ENCODE results near the gene CTDP1. TPM values are rescaled to one million over a fixed set of nuclear protein-coding genes. Genes with fewer than 3 reads are reported as not detected.

Gene CTDP1
- total and polyA plus RNA-seq, 9 of the 15 experiments (the other 6 are each of a cell fraction or from before 2014, with no cell fraction given): 0.07 to 19.2 (median 4.0) TPM

DNA sequence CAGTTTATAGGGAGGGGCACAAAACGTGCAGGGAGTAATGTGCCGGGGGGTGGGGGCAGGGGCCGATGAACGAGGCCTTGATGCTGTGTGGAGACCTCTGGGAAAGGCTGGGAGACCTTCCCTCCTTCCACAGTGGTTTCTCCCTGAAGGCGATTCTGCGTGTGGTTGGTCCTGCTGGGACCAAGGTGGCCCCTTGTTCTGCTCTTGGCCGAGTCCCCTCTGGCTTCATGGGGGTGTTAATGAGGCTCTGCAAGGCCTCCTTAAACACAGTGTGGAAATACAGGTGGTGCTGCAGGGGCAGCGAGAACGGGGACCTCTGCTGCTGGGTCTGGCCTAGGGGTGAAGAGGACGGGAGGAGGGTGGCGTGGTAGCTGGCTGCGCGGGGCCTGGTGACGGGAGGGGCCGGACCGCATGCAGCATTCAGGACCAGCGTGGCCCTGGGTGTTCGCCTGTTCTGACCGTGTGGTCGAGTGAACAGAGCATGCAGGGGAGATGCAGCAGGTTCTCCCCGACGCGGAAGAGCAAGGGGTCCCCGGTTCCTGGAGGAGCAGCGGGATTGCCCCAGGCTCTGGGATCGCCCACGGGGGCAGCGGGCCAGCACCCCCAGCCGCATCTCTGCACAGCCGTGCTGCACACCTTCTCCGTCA is 76.0 kb downstream of the CTDP1 start:
- Histone ChIP-seq H3K9me3 (replicated peaks; ENCODE audit: control insufficient read depth, insufficient read depth, low read depth, low read length) (no peaks in the 10 kb centered on the region), H4K20me1 (replicated peaks; ENCODE audit: control insufficient read depth, insufficient read depth, low read length) (no peaks in the 10 kb centered on the region), H3K27ac (ENCODE audit: extremely low read depth, low read depth, low read length) (no peak overlapping the region), H3K4me3 (no peak overlapping the region), H3K27me3 (ENCODE audit: control insufficient read depth in 2 of 2, insufficient read depth in 2 of 2, low read length in 2 of 2) (no peaks in the 10 kb centered on the region), H3K9ac (ENCODE audit: insufficient read depth in 1 of 2, low read depth in 2 of 2, low read length in 2 of 2) (no peak overlapping the region), H3K9me1 (ENCODE audit: control insufficient read depth, insufficient read depth, low read length) (no peaks in the 10 kb centered on the region), H2AFZ (ENCODE audit: low read depth, low read length) (no peak overlapping the region), H3K36me3 (ENCODE audit: control insufficient read depth, insufficient read depth, low read length) (peaks cover 12% of the 10 kb centered on the region; the same call in 1 of the 3 replicates), H3K4me2 (ENCODE audit: insufficient read depth, low read length) (no peak overlapping the region), H3K4me1 (replicated peaks in 1 of 2; ENCODE audit: control insufficient read depth in 2 of 2, insufficient read depth in 2 of 2, low read length in 2 of 2) (no peaks in the 10 kb centered on the region), H3K79me2 (ENCODE audit: control insufficient read depth, insufficient read depth, low read length) (no peaks in the 10 kb centered on the region)
- no peak for FAIRE-seq
- in situ Hi-C loops (cut with MboI): no loop called here
- WGBS (ENCODE audit: insufficient coverage, low coverage, missing lambda C conversion rate): 92% methylated on average over 9 of the region's 31 CpGs
- POLR2A ChIA-PET: no interaction called here
- intact Hi-C loops (cut with micrococcal nuclease): no loop called here
- no peak for ATAC-seq
- DNase-seq (ENCODE audit: extremely low read depth in 1 of 4, low spot score in 3 of 4): no peak
- no TSS peak for BruUV-seq (replicated peaks)
- CTCF ChIA-PET (ENCODE audit: low intra/inter-chr PET ratio): no interaction called here
- TF ChIP-seq L3MBTL2 (IDR thresholded peaks at IDR 0.05): no peak
- no peak for TF ChIP-seq ZNF165 (CRISPR knock-in tag; IDR thresholded peaks at IDR 0.05; ENCODE audit: borderline replicate concordance)
- no peak for TF ChIP-seq MXI1 (IDR thresholded peaks at IDR 0.05; ENCODE audit: low read depth, low read length)
- no peak for TF ChIP-seq FOXK2 (conservative IDR thresholded peaks at IDR 0.05 in 1 of 2, IDR thresholded peaks at IDR 0.05 in 1 of 2; ENCODE audit: low read depth in 2 of 2)
- TF ChIP-seq, protein P1, sequence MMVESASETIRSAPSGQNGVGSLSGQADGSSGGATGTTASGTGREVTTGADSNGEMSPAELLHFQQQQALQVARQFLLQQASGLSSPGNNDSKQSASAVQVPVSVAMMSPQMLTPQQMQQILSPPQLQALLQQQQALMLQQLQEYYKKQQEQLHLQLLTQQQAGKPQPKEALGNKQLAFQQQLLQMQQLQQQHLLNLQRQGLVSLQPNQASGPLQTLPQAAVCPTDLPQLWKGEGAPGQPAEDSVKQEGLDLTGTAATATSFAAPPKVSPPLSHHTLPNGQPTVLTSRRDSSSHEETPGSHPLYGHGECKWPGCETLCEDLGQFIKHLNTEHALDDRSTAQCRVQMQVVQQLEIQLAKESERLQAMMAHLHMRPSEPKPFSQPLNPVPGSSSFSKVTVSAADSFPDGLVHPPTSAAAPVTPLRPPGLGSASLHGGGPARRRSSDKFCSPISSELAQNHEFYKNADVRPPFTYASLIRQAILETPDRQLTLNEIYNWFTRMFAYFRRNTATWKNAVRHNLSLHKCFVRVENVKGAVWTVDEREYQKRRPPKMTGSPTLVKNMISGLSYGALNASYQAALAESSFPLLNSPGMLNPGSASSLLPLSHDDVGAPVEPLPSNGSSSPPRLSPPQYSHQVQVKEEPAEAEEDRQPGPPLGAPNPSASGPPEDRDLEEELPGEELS (CRISPR knock-in tag; IDR thresholded peaks at IDR 0.05; ENCODE audit: borderline replicate concordance): no peak
- TF ChIP-seq ESRRB (CRISPR knock-in tag; IDR thresholded peaks at IDR 0.05; ENCODE audit: borderline replicate concordance): no peak
- no peak for TF ChIP-seq ZNF431 (CRISPR knock-in tag; IDR thresholded peaks at IDR 0.05)
- TF ChIP-seq PRMT5 (CRISPR knock-in tag; IDR thresholded peaks at IDR 0.05): no peak
- TF ChIP-seq TEAD4 (IDR thresholded peaks at IDR 0.05; ENCODE audit: low read length): no peak
- no peak for TF ChIP-seq TEAD4 (CRISPR knock-in tag; IDR thresholded peaks at IDR 0.05; ENCODE audit: borderline replicate concordance)
- no peak for TF ChIP-seq RBM17 (IDR thresholded peaks at IDR 0.05; ENCODE audit: borderline replicate concordance, low read depth, low read length)
- TF ChIP-seq, protein P2, sequence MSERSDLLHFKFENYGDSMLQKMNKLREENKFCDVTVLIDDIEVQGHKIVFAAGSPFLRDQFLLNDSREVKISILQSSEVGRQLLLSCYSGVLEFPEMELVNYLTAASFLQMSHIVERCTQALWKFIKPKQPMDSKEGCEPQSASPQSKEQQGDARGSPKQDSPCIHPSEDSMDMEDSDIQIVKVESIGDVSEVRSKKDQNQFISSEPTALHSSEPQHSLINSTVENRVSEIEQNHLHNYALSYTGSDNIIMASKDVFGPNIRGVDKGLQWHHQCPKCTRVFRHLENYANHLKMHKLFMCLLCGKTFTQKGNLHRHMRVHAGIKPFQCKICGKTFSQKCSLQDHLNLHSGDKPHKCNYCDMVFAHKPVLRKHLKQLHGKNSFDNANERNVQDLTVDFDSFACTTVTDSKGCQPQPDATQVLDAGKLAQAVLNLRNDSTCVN (CRISPR knock-in tag; IDR thresholded peaks at IDR 0.05): no peak
- TF ChIP-seq, protein P3, sequence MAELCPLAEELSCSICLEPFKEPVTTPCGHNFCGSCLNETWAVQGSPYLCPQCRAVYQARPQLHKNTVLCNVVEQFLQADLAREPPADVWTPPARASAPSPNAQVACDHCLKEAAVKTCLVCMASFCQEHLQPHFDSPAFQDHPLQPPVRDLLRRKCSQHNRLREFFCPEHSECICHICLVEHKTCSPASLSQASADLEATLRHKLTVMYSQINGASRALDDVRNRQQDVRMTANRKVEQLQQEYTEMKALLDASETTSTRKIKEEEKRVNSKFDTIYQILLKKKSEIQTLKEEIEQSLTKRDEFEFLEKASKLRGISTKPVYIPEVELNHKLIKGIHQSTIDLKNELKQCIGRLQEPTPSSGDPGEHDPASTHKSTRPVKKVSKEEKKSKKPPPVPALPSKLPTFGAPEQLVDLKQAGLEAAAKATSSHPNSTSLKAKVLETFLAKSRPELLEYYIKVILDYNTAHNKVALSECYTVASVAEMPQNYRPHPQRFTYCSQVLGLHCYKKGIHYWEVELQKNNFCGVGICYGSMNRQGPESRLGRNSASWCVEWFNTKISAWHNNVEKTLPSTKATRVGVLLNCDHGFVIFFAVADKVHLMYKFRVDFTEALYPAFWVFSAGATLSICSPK (IDR thresholded peaks at IDR 0.05; ENCODE audit: borderline replicate concordance): no peak
- no peak for TF ChIP-seq KDM4B (IDR thresholded peaks at IDR 0.05; ENCODE audit: borderline replicate concordance in 2 of 2, low read depth in 1 of 2)
- TF ChIP-seq SP2 (IDR thresholded peaks at IDR 0.05; ENCODE audit: extremely low read depth, low read depth, low read length, poor library complexity, severe bottlenecking): no peak
- TF ChIP-seq, protein P4, sequence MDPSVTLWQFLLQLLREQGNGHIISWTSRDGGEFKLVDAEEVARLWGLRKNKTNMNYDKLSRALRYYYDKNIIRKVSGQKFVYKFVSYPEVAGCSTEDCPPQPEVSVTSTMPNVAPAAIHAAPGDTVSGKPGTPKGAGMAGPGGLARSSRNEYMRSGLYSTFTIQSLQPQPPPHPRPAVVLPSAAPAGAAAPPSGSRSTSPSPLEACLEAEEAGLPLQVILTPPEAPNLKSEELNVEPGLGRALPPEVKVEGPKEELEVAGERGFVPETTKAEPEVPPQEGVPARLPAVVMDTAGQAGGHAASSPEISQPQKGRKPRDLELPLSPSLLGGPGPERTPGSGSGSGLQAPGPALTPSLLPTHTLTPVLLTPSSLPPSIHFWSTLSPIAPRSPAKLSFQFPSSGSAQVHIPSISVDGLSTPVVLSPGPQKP (CRISPR knock-in tag; IDR thresholded peaks at IDR 0.05): no peak
- no peak for TF ChIP-seq CXXC5 (CRISPR knock-in tag; IDR thresholded peaks at IDR 0.05)
